Smooth muscle cell of bladder (primary cell): ENCODE measurements around the gene SLC7A10. TPM values are rescaled to one million over a fixed set of nuclear protein-coding genes. Genes with fewer than 3 reads are reported as not detected.

Source experiments
- total RNA-seq: library from RNA; depleted of rRNA; stranded (reverse); fragments of >200 nt; gene quantifications from 2 replicates; pipeline ENCODE4 v1.2.3, GENCODE V29; 2014

The SLC7A10 gene
- total RNA-seq, result not detected in 2 replicates

GRCh38 chr19:33225458-33225926 is at the start of gene SLC7A10:
Gene SLC7A10 (minus strand): TSS chr19:33225850. CDS start chr19:33225703, 147 bp downstream.

DNA sequence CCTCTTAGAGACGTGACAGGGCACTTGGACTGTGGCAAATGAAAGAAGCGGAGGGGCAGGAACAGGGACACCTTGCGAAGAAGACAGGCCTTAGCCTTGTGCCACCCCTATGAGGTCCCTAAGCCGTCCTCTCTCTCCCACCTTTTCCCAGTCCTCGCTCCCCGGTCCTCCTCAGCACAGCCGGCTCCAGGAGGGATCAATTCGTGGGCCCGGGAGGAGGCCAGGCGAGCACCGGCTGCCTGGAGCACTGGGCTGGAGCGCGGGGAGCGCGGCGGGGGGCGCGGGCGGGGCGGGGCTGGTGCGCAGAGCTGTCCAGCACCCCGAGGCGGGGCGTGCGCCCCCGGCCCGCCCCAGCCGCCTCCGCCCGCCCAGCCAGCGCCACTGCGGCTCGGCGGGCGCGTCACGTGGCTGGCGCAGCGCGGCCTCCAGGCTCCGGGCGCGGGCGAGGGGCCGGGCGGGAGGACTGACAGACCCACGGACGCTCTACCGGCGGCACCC is 31.7 kb downstream of the SLC7A10 start, which contains the start of gene LRP3:
LRP3 (plus strand) TSS at position 466 of the 498 bp plus-strand sequence. CDS start 456 bp downstream, outside the sequence.

Other genes with a start within 250 kb of the SLC7A10 start
- 2.2 and 3.1 TPM in 2 replicates for gene RHPN2, start 161.0 kb downstream of the SLC7A10 start, total RNA-seq
- gene GPATCH1, start 144.7 kb downstream of the SLC7A10 start, total RNA-seq, result 5.3 and 8.3 TPM in 2 replicates
- not detected in 2 replicates for gene WDR88, start 93.7 kb downstream of the SLC7A10 start, total RNA-seq
- gene LRP3, start 31.5 kb downstream of the SLC7A10 start, total RNA-seq, result 24.0 and 28.8 TPM in 2 replicates
- gene CEBPA, start 76.7 kb upstream of the SLC7A10 start, total RNA-seq, result 0.57 and 0.65 TPM in 2 replicates
- 18.7 and 34.7 TPM in 2 replicates for gene CEBPG, start 147.9 kb upstream of the SLC7A10 start, total RNA-seq